A172 (cell line): Measurements from ENCODE around the gene SINHCAF. TPM values are rescaled to one million over a fixed set of nuclear protein-coding genes. Genes with fewer than 3 reads are reported as not detected.
"Not testable (repeated sequence)": the region's sequence is repeated elsewhere in the genome, so short reads cannot be mapped to it uniquely, and the experiment has no call there.

Experiments used
- DNase-seq: peaks from one replicate; pipeline ENCODE4 v3.0.0-alpha.2; 2015; ENCODE audit warnings: low spot score
- total RNA-seq: library from RNA; depleted of rRNA; stranded (reverse); fragments of >200 nt; shearing (Covaris generic); gene quantifications from 2 replicates; pipeline ENCODE4 v1.2.3, GENCODE V29; 2014

The SINHCAF gene
- total RNA-seq, 1 experiment from 2014 or later: 92.8 TPM

- no peak for DNase-seq
These were observed 60.2 kb downstream of the SINHCAF start for GRCh38 chr12:31265722-31266121.

DNA sequence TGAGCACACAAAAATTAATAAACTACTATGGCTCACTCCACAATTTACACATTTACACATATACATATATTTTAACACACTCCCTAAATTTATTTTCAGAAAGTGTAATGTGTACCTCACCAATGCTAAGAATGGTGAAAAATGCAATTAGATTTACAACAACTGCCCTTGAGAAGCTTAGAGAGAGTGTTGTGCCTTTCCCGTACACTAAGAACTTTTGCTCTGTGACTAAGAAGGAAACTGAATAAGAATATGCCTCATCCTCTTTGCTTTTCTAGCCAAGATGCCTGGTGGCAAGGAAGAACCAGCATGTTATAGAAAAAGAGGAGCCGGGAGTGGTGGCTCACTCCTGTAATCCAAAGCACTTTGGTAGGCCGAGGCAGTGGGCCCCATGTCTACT lies 62.3 kb downstream of the SINHCAF start:
- DNase-seq: no peak

DNA sequence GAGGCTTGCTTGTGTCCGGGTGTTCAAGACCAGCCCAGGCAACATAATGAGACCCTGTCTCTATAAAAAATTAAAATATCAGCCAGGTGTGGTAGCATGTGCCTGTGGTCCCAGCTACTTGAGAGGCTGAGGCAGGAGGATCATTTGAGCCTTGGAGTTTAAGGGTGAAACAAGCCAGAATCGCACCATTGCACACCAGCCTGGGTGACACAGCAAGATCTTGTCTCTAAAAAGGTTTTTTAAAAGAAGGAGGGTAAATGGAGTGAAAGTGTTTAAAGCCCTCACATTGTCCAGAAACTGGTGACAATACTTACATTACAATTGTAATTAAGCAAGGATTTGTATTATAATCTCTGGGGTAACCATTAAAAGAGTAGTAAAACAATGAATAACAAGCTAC lies 64.2 kb downstream of the SINHCAF start:
- DNase-seq: no peak

GRCh38 chr12:31260840-31261239 lies 65.1 kb downstream of the SINHCAF start:
- DNase-seq: no peak

GRCh38 chr12:31259136-31259886 lies 66.6 kb downstream of the SINHCAF start:
- DNase-seq: no peak

DNA sequence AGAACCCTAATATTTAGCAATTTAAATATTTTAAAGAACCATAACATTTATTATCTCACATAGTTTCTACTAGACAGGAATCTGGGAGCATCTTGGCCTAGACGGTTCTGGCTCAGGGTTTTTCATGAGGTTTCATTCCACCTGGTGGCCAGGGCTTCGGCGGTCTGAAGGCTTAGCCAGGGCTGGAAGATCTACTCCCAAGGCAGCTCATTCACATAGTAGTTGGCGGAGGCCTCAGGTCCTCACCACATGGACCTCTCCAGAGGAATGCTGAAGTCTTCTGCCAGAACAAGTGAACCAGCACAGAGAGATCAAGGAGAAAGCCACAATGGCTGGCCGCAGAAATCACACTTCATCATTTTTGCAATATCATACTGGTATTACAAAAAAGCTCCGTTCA lies 68.2 kb downstream of the SINHCAF start:
- no peak for DNase-seq

DNA sequence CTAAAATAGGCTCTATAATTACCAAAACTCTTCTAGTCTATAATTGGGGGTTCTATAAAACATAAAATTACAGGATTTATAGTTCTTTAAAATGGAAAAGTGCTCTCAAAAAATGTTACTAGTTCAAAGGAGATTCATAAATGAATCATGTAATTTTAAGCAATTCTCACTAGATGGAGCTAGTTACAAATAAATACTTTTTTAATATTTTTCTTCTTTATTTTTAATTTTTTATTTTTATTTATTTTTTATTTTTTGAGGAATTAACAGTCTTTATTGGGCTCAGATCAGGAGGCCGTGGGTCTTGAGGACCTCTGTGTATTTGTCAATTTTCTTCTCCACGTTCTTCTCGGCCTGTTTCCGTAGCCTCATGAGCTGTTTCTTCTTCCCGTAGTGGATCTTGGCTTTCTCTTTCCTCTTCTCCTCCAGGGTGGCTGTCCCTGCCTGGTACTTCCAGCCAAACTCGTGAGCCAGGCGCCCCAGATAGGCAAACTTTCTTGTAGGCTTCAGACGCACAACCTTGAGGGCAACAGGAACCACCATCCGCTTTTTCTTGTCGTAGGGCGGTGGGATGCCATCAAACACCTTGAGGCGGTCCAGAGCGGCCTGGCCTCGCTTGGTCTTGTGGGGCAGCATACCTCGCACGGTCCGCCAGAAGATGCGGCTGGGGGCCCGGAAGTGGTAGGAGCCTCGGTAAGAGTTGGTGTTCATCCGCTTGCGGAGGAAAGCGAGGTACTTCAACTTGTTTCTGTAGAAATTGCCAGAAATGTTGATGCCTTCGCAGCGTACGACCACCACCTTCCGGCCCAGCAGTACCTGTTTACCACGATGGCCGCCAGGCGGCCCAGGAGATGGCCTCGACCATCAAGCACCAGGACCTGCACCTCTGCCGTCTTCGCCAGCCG lies 74.0 kb downstream of the SINHCAF start:
- DNase-seq: not testable (repeated sequence)

GRCh38 chr12:31250179-31250578 lies 75.8 kb downstream of the SINHCAF start:
- DNase-seq: no peak

- DNase-seq: no peak
These were observed 76.6 kb downstream of the SINHCAF start for GRCh38 chr12:31249356-31249755.

GRCh38 chr12:31248815-31249214 lies 77.1 kb downstream of the SINHCAF start:
- no peak for DNase-seq

DNA sequence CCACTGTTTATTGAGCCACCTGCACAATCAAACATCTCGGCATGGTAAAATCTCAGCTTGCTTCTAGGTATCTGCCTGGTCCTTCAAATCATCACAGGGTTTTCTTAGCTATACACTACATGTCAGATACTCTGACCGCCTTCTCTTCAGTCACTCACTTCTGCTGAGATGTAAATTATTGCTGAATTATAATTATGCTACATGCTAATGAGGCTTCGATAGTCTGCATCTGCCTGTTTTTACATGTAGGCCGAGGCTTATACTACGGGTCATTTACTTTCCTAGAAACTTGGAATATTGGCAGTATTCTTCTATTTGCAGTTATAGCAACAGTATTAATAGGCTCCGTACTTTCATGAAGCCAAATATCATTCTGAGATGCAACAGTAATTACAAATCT lies 77.6 kb downstream of the SINHCAF start:
- DNase-seq: no peak

DNA sequence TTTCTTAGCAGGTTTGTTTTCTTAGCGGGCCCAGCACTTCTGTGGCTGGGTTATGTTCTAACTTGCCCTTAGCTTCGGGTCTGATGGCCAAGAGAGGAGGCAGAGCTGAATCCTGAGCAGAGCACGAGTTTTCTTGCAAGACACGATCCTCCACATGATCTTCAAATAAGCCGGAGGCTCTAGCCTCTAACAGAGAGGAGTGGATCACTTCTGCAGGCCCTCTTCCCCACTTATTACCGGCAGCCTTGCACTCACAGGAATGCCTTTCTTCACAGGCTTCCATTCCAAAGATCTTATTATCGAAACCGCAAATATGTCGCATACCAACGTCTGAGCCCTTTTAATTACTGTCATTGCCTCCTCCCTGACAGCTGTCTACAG lies 79.5 kb downstream of the SINHCAF start:
- DNase-seq: no peak

DNA sequence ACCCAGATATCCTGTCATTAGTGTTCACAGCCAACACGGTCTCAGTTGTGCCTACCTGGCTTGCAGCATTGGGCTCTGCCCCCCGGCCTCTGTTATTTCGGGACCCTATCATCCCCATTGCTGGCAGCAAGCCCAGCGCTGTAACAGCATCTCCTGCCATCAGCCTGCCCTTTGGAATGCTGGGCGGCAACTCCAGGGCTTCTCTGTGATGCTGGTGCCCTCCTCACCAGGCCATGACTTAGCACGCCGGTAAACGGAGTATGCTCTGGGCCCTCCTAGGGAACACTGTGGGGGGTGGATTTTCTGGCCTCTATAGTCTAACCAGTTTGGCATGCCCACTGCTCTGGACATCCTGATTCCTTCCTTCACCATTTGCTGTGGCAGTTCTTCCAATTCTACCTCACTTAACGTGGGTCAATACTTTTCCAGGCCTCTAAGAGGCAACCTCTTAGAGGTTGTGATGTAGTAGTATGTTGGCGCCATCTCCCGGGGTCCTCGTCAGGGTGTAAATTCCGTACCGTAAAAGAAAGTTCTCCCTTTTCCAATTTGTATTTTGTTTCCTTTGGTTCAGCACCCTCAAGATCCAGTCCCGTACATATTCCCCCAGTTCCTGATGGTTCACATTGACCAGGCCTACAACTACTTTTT lies 80.0 kb downstream of the SINHCAF start:
- no peak for DNase-seq

DNA sequence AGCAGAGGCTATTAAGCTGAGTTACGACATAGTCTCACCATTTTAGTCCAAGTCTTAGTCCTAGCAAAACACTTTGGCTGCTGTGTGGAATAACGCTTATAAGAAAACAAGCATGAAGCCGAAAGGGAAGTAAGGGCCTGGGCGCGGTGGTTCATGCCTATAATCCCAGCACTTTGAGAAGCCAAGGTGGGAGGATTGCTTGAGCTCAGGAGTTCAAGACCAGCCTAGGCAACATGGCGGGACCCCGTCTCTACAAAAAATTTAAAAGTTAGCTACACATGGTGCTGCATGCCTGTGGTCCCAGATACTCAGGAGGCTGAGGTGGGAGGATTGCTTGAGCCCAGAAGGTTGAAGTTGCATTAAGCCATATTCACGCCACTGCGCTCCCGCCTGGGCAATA lies 83.5 kb downstream of the SINHCAF start:
- DNase-seq: not testable (repeated sequence)

- peak; percentile 58 for DNase-seq
These were observed 87.1 kb downstream of the SINHCAF start for GRCh38 chr12:31238764-31239387.

DNA sequence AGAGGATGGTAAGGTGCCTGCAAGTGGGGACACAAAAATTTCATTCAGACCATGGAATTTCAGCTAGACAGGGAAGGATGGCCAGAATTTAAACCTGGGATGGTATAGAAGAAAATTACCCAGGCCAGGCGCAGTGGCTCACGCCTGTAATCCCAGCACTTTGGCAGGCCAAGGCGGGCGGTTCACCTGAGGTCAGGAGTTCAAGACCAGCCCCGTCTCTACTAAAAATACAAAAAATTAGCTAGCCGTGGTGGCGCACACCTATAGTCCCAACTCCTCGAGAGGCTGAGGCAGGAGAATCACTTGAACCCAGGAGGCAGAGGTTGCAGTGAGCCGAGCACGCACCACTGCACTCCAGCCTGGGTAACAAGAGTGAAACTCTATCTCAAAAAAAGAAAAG lies 87.6 kb downstream of the SINHCAF start:
- DNase-seq: not testable (repeated sequence)

DNA sequence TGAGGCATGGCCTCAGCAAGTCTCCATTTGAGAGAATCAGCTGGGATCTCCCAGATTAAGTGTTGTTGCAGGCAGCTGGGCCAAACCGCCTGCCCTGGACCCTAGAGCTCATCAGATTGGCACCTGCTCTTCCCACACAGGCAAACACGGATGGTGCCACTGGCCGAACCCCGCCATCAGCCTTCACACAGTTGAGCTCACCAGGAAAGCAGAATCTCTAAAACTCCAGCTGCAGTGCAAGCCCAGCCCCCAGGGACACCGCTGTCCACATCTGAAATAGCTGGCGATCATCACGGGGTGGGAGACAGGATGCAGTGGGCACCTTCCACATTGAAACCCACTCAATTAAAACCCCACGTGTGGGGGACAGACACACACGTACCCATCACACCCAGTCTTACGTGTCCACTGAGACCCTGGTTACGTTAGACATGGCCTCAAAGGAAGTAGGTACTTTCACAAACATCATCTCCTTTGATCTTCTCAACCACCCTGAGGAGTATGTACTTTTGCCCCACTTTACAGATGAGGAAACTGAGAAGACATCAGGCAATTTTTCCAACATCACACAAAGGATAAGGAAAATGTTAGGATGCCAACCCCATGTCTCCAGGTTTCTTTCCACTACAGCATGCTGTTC lies 88.8 kb downstream of the SINHCAF start:
- no peak for DNase-seq

DNA sequence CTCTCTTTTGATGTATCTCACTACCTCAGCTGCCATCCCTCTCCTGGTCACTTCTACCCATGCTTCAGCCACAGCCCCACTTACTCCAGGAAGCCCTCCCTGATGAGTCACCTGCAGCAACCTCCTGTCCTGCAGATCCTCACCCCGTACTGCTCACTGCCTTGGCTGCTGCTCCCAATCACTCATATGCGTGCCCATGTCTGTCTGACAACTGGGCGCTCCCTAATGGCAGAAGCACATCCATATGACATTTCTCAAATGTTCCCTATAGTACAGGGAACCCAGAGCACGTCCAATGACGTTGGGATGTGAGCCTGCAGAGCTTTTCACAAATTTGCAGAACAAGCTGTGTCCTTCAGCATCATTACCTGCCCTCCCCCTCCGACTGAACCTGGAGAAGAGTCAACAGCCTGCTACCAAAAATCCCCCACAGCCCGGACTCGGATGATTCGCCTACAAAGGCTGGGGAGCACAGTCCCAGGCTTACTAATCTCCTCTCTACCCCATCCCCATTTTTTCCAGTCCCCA lies 90.0 kb downstream of the SINHCAF start:
- no peak for DNase-seq

GRCh38 chr12:31234955-31235867 lies 90.7 kb downstream of the SINHCAF start:
- peak; percentile 21 for DNase-seq
